Aorta (tissue), 5 donors: ENCODE data around the gene ZNF396. TPM values are rescaled to one million over a fixed set of nuclear protein-coding genes. Genes with fewer than 3 reads are reported as not detected.

Experiments
- ATAC-seq: fragments of 200-7000 bp; cut with Tn5 transposase; one replicate; pipeline ENCODE4 v1.9.1; 2022; ENCODE audit warnings: moderate library complexity; ENCODE audit not compliant: low FRiP score
- DNase-seq, 2 donors: peaks; one replicate each; pipeline ENCODE4 v3.0.0-alpha.2; 2020
- H3K27ac ChIP-seq, 2 donors: one replicate each; pipeline ENCODE4 v1.5.1; 2013; ENCODE audit warnings: low read length in 2 of 2, mild to moderate bottlenecking in 2 of 2, moderate library complexity in 2 of 2, control low read depth in 1 of 2, inconsistent platforms in 1 of 2, low read depth in 1 of 2
- H3K27me3 ChIP-seq, 2 donors: one replicate each; pipeline ENCODE4 v1.6.1; 2013; ENCODE audit warnings: control low read depth in 1 of 2, low read length in 1 of 2, mild to moderate bottlenecking in 1 of 2, moderate library complexity in 1 of 2; ENCODE audit not compliant: insufficient read depth in 2 of 2, control insufficient read depth in 1 of 2
- H3K36me3 ChIP-seq, 2 donors: one replicate each; pipeline ENCODE4 v1.6.1; 2013; ENCODE audit warnings: control low read depth in 1 of 2, low read length in 1 of 2, mild to moderate bottlenecking in 1 of 2; ENCODE audit not compliant: insufficient read depth in 2 of 2, control insufficient read depth in 1 of 2
- H3K4me1 ChIP-seq, 2 donors: one replicate each; pipeline ENCODE4 v1.6.1; 2013; ENCODE audit warnings: low read length in 2 of 2, control low read depth in 1 of 2, mild to moderate bottlenecking in 1 of 2, moderate library complexity in 1 of 2; ENCODE audit not compliant: insufficient read depth in 2 of 2, control insufficient read depth in 1 of 2
- H3K4me3 ChIP-seq, 2 donors: one replicate each; pipeline ENCODE4 v1.5.1; 2013; ENCODE audit warnings: low read length in 2 of 2, control low read depth in 1 of 2, mild to moderate bottlenecking in 1 of 2
- H3K9me3 ChIP-seq: one replicate; pipeline ENCODE4 v1.6.1; 2013; ENCODE audit warnings: mild to moderate bottlenecking, low read length; ENCODE audit not compliant: control insufficient read depth
- WGBS, 2 donors: extraction: QIAGEN DNeasy Blood & Tissue Kit; methylation state at CpG; one replicate each; pipeline ENCODE4 v1.1.7; 2013; 5-methylcytosine and 5-hydroxymethylcytosine counted together
- intact Hi-C, 2 donors: fragments of 100-400 bp; cut with DNase I; formaldehyde crosslinking; loops; one replicate each; pipeline versions ENCODE4 v1.14.2 to v1.15.0; 2022
- polyA plus RNA-seq, 2 donors: library from polyadenylated mRNA; stranded (reverse); fragments of 200-250 nt; gene quantifications; one replicate each; pipeline ENCODE4 v1.2.3, GENCODE V29; 2013
- total RNA-seq, 2 donors: library from RNA; stranded (reverse); fragmentation: NEBNext Ultra II Directional; extraction: Animal tissue kit (Norgen Biotek cat#: 25700); gene quantifications; one replicate each; pipeline ENCODE4 v1.2.1, GENCODE V29; 2021
- donor health status: healthy with polysubstance abuse.
- donor health status: Bipolar disorder and iron deficiency.
- donor health status: DM: no; HTN: no; CAD: no.
- donor health status: DM: no; HTN: no; CAD: no.
- donor health status: DM: yes; HTN: yes; CAD: no.

Gene ZNF396
- total and polyA plus RNA-seq, 4 donors, result 1.9 to 4.4 (median 3.4) TPM

GRCh38 chr18:35376393-35376741 is 770 bp downstream of the ZNF396 start:
- Histone ChIP-seq H3K36me3 (peaks cover 0 to 2% of the 10 kb centered on the region in 2 donors), H3K27me3 (no peaks in the 10 kb centered on the region), H3K9me3 (no peaks in the 10 kb centered on the region), H3K4me1 (peaks cover 0 to 2% of the 10 kb centered on the region in 2 donors), H3K4me3 (peak overlapping the region; percentile 74 to 80), H3K27ac (peak overlapping the region in 1 of 2 donors; percentile 4)
- peak; percentile 68 to 78 for DNase-seq
- ATAC-seq, result peak; percentile 76
- intact Hi-C loops, result no loop called here
- 24 to 25% methylated on average over 13 of the region's 13 CpGs for WGBS, 2 donors

DNA sequence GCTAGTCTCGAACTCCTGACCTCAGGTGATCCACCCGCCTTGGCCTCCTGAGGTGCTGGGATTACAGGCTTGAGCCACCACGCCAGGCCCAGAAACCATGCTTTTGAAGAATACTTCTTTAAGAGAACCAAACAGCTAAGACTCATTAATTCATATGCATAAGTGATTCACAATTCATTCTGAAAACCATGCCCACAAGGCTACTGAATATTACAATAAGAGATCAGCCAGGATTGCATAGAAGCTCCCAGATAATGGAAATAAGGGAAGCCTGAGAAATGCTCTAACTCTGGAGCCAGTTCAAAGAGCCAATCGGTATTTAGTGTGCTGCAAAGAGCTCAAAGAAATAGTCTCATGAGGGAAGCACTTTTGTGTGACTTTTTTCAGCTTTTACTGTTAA is 2.4 kb downstream of the ZNF396 start:
- Histone ChIP-seq H3K4me3 (no peak overlapping the region), H3K27me3 (no peaks in the 10 kb centered on the region), H3K36me3 (peaks cover 0 to 2% of the 10 kb centered on the region in 2 donors), H3K27ac (no peak overlapping the region), H3K9me3 (no peaks in the 10 kb centered on the region), H3K4me1 (peaks cover 0 to 2% of the 10 kb centered on the region in 2 donors)
- intact Hi-C loops, result no loop called here
- no peak for ATAC-seq
- DNase-seq, result no peak
- WGBS, 2 donors, result 86 to 87% methylated on average over 4 of the region's 4 CpGs

DNA sequence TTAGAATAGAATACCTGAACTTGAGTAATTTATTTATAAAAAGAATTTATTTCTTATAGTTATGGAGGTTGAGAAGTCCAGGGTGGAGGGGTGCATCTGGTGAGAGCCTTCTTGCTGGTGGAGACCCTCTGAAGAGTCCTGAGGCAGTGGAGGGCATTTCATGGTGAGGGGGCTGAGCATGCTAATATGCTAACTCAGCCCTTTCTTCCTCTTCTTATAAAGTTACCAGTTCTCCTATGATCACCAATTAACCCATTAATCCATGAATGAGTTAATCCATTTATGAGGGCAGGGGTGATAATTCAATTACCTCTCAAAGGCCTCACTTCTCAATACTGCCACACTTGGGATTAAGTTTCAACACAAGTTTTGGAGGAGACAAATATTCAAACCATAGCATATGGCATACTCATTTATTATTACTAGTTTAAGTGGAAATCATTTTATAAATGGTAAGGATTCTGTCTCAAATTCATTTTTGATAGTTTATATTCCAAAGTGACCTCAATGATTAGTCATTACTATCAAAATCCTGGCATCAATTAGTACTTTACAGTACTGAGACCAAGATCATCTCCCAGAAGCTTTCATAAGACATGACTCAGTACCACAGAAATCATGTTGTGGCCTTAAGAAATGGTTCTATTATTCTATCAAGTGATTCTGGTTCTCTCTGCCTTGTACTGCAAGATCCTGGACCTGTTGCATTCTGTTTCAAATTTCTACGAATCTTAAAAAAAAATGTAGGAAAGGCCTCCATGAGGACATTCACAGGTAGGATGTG is 5.5 kb downstream of the ZNF396 start:
- Histone ChIP-seq H3K9me3 (no peaks in the 10 kb centered on the region), H3K4me3 (no peak overlapping the region), H3K27ac (no peak overlapping the region), H3K4me1 (peaks cover 0 to 4% of the 10 kb centered on the region in 2 donors), H3K36me3 (peaks cover 0 to 2% of the 10 kb centered on the region in 2 donors), H3K27me3 (no peaks in the 10 kb centered on the region)
- intact Hi-C loops, result no loop called here
- 93 to 100% methylated on average over 1 of the region's 1 CpG for WGBS, 2 donors
- DNase-seq (no peak), ATAC-seq (no peak)

- Histone ChIP-seq H3K4me1 (peaks cover 0 to 4% of the 10 kb centered on the region in 2 donors), H3K36me3 (peaks cover 0 to 2% of the 10 kb centered on the region in 2 donors), H3K9me3 (no peaks in the 10 kb centered on the region), H3K4me3 (no peak overlapping the region), H3K27ac (peak overlapping the region; percentile 28 to 67), H3K27me3 (no peaks in the 10 kb centered on the region)
- ATAC-seq (no peak), DNase-seq (no peak)
- intact Hi-C loops, result no loop called here
- 75 to 79% methylated on average over 6 of the region's 6 CpGs for WGBS, 2 donors
These were observed 8.0 kb downstream of the ZNF396 start for GRCh38 chr18:35369126-35369525.

DNA sequence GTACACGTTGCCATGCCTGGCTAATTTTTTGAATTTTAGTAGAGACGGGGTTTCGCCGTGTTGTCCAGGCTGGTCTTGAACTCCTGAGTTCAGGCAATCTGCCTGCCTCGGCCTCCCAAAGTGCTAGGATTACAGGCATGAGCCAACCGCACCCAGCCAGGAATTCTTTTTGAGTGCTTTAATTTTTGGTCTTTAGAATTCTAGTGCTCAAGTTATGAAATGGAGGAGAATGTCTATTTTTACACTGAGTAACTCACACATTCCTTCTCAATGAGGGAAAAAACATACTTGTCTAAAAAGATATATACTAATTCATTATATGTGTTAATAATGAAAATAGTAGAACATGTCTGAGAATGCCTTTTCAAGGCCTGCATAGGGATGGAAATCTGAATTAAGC is 8.5 kb downstream of the ZNF396 start:
- H3K27ac ChIP-seq, result peak overlapping the region; percentile 28 to 67
- H3K4me1 ChIP-seq, result peaks cover 0 to 4% of the 10 kb centered on the region in 2 donors
- no peak overlapping the region for H3K4me3 ChIP-seq
- ATAC-seq, result no peak
- peaks cover 0 to 2% of the 10 kb centered on the region in 2 donors for H3K36me3 ChIP-seq
- H3K9me3 ChIP-seq, result no peaks in the 10 kb centered on the region
- intact Hi-C loops, result no loop called here
- no peaks in the 10 kb centered on the region for H3K27me3 ChIP-seq
- no peak for DNase-seq
- WGBS, 2 donors, result 61 to 63% methylated on average over 6 of the region's 6 CpGs

DNA sequence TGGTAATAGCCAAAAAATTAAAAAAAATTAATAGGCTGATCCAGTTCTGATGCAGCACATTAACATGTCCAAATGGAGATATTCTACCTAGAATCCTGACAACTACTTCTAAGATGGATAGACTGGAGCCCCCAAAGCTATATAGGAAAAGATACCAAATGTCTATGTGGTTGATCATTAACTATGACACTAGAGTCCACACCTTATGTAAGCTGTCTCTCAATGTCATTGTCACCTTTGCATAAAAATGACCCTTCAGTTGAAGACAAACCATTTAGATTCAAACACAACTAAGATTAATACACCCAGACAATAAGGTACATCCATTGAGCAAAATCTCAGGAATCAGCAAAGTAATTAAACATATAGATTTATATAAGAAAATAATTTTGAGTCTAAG is 14.6 kb downstream of the ZNF396 start:
- ATAC-seq, result no peak
- no peaks in the 10 kb centered on the region for H3K27me3 ChIP-seq
- no peak overlapping the region for H3K27ac ChIP-seq
- no peak for DNase-seq
- no peak overlapping the region for H3K4me3 ChIP-seq
- H3K4me1 ChIP-seq, result no peaks in the 10 kb centered on the region
- no peaks in the 10 kb centered on the region for H3K36me3 ChIP-seq
- no peaks in the 10 kb centered on the region for H3K9me3 ChIP-seq
- intact Hi-C loops, result no loop called here

GRCh38 chr18:35361570-35362321 is 15.4 kb downstream of the ZNF396 start:
- Histone ChIP-seq H3K27ac (no peak overlapping the region), H3K9me3 (no peaks in the 10 kb centered on the region), H3K4me1 (no peaks in the 10 kb centered on the region), H3K36me3 (no peaks in the 10 kb centered on the region), H3K4me3 (no peak overlapping the region), H3K27me3 (no peaks in the 10 kb centered on the region)
- ATAC-seq (no peak), DNase-seq (no peak)
- 72 to 79% methylated on average over 2 of the region's 2 CpGs for WGBS, 2 donors
- intact Hi-C loops, result no loop called here

DNA sequence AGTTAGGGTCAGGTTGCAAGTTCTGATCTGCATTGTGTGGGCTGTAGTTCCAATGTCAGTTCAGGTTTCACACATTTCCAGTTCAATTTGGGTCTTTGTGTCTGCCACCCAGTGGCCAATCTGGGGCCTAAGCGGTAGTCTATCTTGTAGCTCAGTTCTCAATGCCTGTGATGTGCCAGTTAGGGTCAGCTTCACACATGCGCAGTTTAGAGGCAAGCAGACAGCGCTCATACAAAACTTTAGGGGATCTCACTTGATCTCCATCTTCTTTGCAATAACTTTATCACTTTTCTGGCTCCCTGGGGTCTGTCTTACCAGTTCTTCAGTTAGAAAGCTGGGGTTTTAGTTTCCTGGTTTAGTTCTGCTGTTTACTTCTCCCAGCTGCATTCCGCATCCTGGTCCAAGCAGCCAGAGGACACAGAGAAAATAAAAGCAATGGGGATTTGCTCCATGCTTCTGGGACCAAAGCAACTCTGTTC is 22.0 kb downstream of the ZNF396 start:
- peak overlapping the region; percentile 51 to 57 for H3K4me3 ChIP-seq
- intact Hi-C loops, result loop anchor here in 1 of 2 donors (2.0 kb wide), 1 partner anchor 124 kb away; no protein-coding TSS in a partner anchor

More for the DNA sequence above, 22.0 kb downstream of the ZNF396 start:
- DNase-seq, result peak; percentile 82 to 83
- Histone ChIP-seq H3K9me3 (peaks cover 3% of the 10 kb centered on the region), H3K4me1 (no peaks in the 10 kb centered on the region), H3K27me3 (no peaks in the 10 kb centered on the region), H3K27ac (no peak overlapping the region), H3K36me3 (no peaks in the 10 kb centered on the region)
- WGBS, 2 donors, result 14 to 15% methylated on average over 4 of the region's 4 CpGs
- peak; percentile 93 for ATAC-seq
